Measurements from ENCODE around the gene RXRG. TPM values are rescaled to one million over a fixed set of nuclear protein-coding genes. Genes with fewer than 3 reads are reported as not detected.

The RXRG gene
- total and polyA plus RNA-seq, 2 donors (not counting 1 experiment from before 2014, with no cell fraction given) = not detected

- Histone ChIP-seq H3K4me2 (replicated peaks; ENCODE audit: low read depth, low read length, poor library complexity, severe bottlenecking) (no peak overlapping the region), H3K27ac (ENCODE audit: low read length in 2 of 2) (no peak overlapping the region), H2AFZ (ENCODE audit: insufficient read depth, low read depth, low read length, poor library complexity, severe bottlenecking) (no peak overlapping the region), H4K20me1 (ENCODE audit: control insufficient read depth, insufficient read depth, low read length, poor library complexity, severe bottlenecking) (no peaks in the 10 kb centered on the region), H3K4me1 (ENCODE audit: control insufficient read depth in 2 of 2, insufficient read depth in 2 of 2, low read length in 2 of 2) (no peaks in the 10 kb centered on the region), H3K36me3 (replicated peaks in 1 of 2; ENCODE audit: control extremely low read depth in 1 of 2, control insufficient read depth in 1 of 2, extremely low read depth in 1 of 2, insufficient read depth in 2 of 2, low read length in 1 of 2) (no peaks in the 10 kb centered on the region), H3K9ac (ENCODE audit: low read length) (no peak overlapping the region), H3K9me3 (ENCODE audit: control extremely low read depth in 1 of 3, control insufficient read depth in 2 of 3, insufficient read depth in 1 of 3, low read length in 2 of 3) (no peaks in the 10 kb centered on the region), H3K79me2 (ENCODE audit: control insufficient read depth, insufficient read depth, low read length) (no peaks in the 10 kb centered on the region), H3K27me3 (replicated peaks in 1 of 4; ENCODE audit: control extremely low read depth in 1 of 4, control insufficient read depth in 3 of 4, insufficient read depth in 4 of 4, low read length in 3 of 4) (peaks cover 0 to 10% (median 0%) of the 10 kb centered on the region in 4 experiments), H3K4me3 (ENCODE audit: control extremely low read depth in 1 of 5, extremely low read depth in 1 of 5, insufficient read depth in 1 of 5, low read depth in 2 of 5, low read length in 4 of 5) (no peak overlapping the region)
- 78% methylated on average over 3 of the region's 5 CpGs for WGBS (ENCODE audit: insufficient coverage)
- ChIA-PET POLR2A (no interaction called here), CTCF (no interaction called here)
- DNase-seq (no peak), ATAC-seq (ENCODE audit: low read depth) (no peak)
- intact Hi-C loops (cut with micrococcal nuclease) = no loop called here
- Mint-ChIP-seq H3K9me3 (ENCODE audit: insufficient read depth) (no peaks in the 10 kb centered on the region), H3K4me3 (no peak overlapping the region), H3K4me1 (no peaks in the 10 kb centered on the region), H3K27me3 (peaks cover 35% of the 10 kb centered on the region), H3K27ac (no peak overlapping the region)
- TF ChIP-seq EZH2 (IDR thresholded peaks at IDR 0.05; ENCODE audit: borderline replicate concordance, insufficient read depth, low read depth, low read length, poor library complexity, severe bottlenecking) = no peak
Measured at GRCh38 chr1:165490175-165490574, 45.2 kb upstream of the RXRG start.

GRCh38 chr1:165487921-165488320 is 43.0 kb upstream of the RXRG start:
- peaks cover 27% of the 10 kb centered on the region for H3K27me3 Mint-ChIP-seq
- TF ChIP-seq CTCF (IDR thresholded peaks at IDR 0.05) (no peak), EZH2 (IDR thresholded peaks at IDR 0.05; ENCODE audit: borderline replicate concordance, insufficient read depth, low read depth, low read length, poor library complexity, severe bottlenecking) (no peak)
- WGBS (ENCODE audit: insufficient coverage) = no CpG with 5 or more reads among the region's 1 CpG
- no peak overlapping the region for H3K9ac ChIP-seq (ENCODE audit: low read length)
- ChIA-PET POLR2A (no interaction called here), CTCF (no interaction called here)
- H3K27ac Mint-ChIP-seq = no peak overlapping the region
- no peaks in the 10 kb centered on the region for H3K4me1 Mint-ChIP-seq
- peaks cover 0 to 10% (median 0%) of the 10 kb centered on the region in 4 experiments for H3K27me3 ChIP-seq (replicated peaks in 1 of 4; ENCODE audit: control extremely low read depth in 1 of 4, control insufficient read depth in 3 of 4, insufficient read depth in 4 of 4, low read length in 3 of 4)
- H3K9me3 ChIP-seq (ENCODE audit: control extremely low read depth in 1 of 3, control insufficient read depth in 2 of 3, insufficient read depth in 1 of 3, low read length in 2 of 3) = no peaks in the 10 kb centered on the region
- no peak overlapping the region for H3K4me2 ChIP-seq (replicated peaks; ENCODE audit: low read depth, low read length, poor library complexity, severe bottlenecking)
- no peak for ATAC-seq (ENCODE audit: low read depth)
- intact Hi-C loops (cut with micrococcal nuclease) = no loop called here
- no peaks in the 10 kb centered on the region for H4K20me1 ChIP-seq (ENCODE audit: control insufficient read depth, insufficient read depth, low read length, poor library complexity, severe bottlenecking)
- no peaks in the 10 kb centered on the region for H3K9me3 Mint-ChIP-seq (ENCODE audit: insufficient read depth)
- no peaks in the 10 kb centered on the region for H3K4me1 ChIP-seq (ENCODE audit: control insufficient read depth in 2 of 2, insufficient read depth in 2 of 2, low read length in 2 of 2)
- no peak overlapping the region for H3K27ac ChIP-seq (ENCODE audit: low read length in 2 of 2)
- H3K4me3 Mint-ChIP-seq = no peak overlapping the region
- H3K4me3 ChIP-seq (ENCODE audit: control extremely low read depth in 1 of 5, extremely low read depth in 1 of 5, insufficient read depth in 1 of 5, low read depth in 2 of 5, low read length in 4 of 5) = no peak overlapping the region
- no peak overlapping the region for H2AFZ ChIP-seq (ENCODE audit: insufficient read depth, low read depth, low read length, poor library complexity, severe bottlenecking)
- DNase-seq = no peak
- H3K36me3 ChIP-seq (replicated peaks in 1 of 2; ENCODE audit: control extremely low read depth in 1 of 2, control insufficient read depth in 1 of 2, extremely low read depth in 1 of 2, insufficient read depth in 2 of 2, low read length in 1 of 2) = no peaks in the 10 kb centered on the region
- H3K79me2 ChIP-seq (ENCODE audit: control insufficient read depth, insufficient read depth, low read length) = no peaks in the 10 kb centered on the region

Measured in B cell (primary cell).